GM21737 (cell line): Measurements from ENCODE around the gene ZNF574.
A peak's percentile ranks its signal among the peaks of the same experiment; 100 is the strongest.
"Not testable (repeated sequence)": the region's sequence is repeated elsewhere in the genome, so short reads cannot be mapped to it uniquely, and the experiment has no call there.

ENCODE experiments used
- ATAC-seq: cut with Tn5 transposase; IDR thresholded peaks from one replicate; pipeline ENCODE4 v1.9.1; 2021; ENCODE audit warnings: mild to moderate bottlenecking, moderate library complexity; ENCODE audit not compliant: unreplicated experiment

Gene ZNF574, protein sequence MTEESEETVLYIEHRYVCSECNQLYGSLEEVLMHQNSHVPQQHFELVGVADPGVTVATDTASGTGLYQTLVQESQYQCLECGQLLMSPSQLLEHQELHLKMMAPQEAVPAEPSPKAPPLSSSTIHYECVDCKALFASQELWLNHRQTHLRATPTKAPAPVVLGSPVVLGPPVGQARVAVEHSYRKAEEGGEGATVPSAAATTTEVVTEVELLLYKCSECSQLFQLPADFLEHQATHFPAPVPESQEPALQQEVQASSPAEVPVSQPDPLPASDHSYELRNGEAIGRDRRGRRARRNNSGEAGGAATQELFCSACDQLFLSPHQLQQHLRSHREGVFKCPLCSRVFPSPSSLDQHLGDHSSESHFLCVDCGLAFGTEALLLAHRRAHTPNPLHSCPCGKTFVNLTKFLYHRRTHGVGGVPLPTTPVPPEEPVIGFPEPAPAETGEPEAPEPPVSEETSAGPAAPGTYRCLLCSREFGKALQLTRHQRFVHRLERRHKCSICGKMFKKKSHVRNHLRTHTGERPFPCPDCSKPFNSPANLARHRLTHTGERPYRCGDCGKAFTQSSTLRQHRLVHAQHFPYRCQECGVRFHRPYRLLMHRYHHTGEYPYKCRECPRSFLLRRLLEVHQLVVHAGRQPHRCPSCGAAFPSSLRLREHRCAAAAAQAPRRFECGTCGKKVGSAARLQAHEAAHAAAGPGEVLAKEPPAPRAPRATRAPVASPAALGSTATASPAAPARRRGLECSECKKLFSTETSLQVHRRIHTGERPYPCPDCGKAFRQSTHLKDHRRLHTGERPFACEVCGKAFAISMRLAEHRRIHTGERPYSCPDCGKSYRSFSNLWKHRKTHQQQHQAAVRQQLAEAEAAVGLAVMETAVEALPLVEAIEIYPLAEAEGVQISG

DNA sequence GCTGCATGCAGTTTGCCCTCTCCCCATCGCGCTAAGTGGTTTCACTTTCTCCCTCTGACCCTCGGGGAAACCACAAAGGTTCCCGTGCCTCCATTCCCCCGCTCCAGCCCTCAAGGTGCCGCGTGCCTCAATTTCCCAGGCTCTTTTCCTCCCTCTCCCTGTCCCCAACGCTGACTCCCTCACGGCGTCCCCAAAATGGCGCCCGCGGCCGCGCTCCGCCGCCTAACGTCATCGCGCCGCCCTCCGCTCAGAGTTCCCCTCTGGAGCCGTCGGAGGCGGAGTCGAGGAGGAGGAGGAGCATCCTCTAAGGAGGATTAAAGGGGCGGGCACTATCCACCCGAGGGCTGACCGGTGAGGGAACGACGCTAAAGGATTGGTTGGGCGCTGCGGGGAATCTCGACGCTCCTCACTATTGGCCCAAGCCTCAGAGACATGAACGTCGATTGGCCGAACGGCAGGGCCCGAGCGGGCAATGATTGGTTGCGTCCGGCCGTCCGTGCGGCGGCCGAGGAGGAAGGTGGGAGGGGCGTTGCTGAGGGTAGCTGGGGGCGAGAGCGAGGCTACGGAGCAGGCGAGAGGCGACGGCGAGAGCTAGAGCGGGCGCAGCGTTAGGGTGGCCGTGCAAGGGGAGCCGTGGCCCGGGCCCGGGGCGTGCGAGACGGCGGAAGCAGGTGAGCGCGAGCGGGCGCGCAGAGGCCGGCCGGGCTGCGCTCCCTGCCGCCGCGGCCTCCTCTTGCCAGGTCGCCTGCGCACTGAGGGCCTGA, at the start of gene ZNF574:
ZNF574 (plus strand) TSS at position 551 of the 764 bp plus-strand sequence. CDS start 2,441 bp downstream, outside the sequence.
- ATAC-seq = peak; percentile 91

DNA sequence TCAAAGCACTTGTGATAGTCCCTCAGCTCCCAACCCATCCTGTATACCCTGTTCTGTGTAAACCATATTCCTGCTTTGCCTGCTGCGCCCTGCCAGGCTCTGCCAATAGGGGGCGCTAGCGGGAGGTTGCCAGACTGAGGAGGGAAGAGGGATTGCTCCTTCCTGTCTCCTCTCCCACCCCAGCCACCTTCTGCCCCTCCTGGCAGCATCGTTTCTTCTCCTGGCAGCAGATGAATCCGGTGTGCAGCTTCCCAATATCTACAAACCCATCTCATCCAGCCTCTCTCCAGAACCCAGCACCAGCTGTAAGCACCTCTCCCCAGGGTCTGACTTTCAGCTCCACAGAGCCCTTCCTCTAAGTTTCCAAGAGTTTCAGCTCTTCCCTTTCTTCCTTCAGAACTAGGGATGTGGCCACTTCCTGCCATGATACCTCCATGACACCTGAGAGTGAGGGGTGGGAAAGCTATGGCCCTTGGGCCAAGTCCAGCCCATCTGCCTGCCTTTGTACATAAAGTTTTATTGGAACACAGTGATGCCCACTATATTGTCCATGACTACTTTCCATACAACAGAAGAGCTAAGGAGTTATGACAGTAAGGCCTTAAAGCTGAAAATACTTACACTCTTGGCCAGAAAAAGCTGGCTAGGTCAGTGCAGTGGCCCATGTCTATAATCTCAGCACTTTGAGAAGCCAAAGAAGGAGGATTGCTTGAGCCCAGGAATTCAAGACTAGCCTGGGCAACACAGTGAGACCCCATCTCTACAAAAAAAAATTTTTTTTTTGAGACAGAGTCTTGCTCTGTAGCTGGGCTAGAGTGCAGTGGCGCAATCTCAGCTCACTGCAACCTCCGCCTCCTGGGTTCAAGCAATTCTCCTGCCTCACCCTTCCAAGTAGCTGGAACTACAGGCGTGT, 47.4 kb upstream of the ZNF574 start:
- no peak for ATAC-seq

DNA sequence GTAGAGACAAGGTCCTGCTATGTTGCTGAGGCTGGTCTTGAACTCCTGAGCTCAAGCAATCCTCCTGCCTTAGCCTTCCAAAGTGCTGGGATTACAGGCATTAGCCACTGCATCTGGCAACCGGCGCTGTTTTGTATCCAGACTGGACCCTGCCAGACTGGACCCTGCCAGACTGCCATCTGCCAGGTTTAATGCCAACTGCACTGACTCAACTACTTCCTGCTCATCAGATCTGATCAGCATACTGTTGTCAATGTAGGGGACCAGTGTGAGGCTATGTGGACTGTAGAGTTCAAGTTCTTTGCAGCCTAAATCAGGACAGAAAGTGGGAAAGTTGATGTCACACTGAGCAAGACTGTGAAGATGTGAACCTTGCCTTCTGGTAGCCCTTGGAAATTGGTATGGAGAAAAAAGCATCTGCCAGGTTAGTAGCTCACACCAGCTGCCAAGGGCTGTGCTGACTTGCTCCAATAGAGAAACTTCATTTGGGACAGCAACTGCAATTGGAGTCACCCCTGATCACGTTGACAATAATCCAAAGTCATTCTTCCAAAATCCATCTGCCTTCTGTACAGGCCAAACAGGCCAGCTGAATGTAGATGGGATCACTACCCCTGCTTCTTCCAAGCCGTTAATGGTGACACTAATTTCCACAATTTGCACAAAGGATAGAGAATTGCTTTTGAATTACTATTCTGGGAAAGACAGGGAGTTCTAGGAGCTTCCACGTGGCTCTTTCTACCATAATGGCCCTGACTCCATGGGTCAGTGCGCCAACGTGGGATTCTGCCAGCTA, 45.1 kb upstream of the ZNF574 start:
- no peak for ATAC-seq

DNA sequence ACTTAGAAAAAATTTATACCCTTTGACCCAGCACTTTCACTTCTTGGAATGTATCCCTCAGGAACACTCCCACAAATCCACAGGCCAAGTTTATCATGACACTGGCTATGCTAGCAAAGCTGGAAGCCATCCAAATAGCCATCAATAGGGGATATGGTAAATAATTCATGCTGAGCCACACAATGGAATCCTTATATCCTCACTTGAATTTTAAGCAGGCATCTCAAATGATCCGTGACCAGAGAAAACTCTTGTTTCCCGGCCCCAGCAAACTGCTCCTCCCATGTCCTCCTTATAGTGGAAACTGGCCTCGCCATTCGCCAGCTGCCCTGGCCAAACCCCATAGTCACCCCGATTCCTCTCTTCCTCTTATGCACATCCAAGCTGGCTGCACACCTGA, 43.5 kb upstream of the ZNF574 start:
- ATAC-seq = no peak

DNA sequence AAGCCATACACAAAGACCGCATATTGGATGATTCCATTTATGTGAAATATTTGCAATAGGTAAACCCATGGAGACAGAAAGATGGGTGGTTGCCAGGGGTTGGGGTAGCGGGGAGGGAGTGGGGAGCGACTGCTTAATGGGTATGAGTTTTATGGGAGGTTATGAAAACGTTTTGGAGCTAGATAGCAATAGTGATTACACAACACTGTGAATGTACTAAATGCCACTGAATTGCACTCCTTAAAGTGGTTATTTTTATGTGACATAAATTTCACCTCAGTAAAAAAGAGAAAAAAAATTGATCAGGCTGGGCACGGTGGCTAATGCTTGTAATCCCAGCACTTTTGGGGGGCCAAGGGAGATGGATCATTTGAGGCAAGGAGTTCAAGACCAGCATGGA, 42.6 kb upstream of the ZNF574 start:
- ATAC-seq = no peak

DNA sequence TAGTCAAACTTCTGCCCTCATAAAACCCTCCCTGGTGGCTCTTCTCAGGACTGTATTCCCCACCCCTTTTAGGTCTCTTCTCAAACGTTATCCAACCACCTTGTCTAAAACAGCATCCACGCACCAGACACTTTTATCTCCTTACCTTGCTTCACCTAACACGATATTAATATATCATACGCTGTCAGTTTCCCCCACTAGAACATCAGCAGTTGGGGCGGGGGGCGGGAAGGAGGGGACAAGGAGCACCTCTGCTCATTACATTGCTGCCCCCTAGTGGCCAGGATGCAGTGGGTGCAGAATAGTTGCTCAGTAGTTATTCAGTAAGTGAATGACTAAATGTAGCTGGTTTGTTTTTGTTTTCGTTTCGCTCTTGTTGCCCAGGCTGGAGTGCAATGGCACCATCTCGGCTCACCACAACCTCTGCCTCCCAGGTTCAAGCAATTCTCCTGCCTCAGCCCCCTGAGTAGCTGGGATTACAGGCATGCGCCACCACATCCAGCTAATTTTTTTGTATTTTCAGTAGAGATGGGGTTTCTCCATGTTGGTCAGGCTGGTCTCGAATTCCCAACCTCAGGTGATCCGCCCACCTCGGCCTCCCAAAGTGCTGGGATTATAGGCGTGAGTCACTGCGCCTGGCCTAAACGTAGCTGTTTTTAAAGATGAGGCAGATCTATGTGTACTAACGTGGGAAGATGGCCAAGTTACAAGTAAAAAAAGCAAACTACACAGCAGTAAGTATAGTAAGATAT, 41.1 kb upstream of the ZNF574 start:
- not testable (repeated sequence) for ATAC-seq

DNA sequence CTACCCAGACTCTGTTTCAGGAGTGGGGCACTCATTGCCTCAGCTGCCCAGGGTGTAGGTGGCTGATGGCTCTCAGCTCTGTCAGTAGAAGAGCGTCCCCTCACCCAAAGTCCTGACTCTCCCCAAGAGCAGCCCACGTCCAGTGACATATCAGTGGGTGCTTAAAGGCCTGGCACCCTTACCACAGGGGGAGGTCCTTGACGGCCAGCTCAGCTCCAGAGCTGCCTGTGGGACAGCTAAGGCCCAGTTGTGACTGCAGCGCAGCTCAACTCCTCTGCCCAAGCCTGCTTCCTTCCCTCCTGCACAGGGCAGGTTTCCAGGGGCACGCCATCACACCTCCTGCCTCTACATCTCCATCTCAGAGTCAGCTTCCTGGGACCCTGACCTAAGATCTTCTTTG, 38.3 kb upstream of the ZNF574 start:
- ATAC-seq = no peak

DNA sequence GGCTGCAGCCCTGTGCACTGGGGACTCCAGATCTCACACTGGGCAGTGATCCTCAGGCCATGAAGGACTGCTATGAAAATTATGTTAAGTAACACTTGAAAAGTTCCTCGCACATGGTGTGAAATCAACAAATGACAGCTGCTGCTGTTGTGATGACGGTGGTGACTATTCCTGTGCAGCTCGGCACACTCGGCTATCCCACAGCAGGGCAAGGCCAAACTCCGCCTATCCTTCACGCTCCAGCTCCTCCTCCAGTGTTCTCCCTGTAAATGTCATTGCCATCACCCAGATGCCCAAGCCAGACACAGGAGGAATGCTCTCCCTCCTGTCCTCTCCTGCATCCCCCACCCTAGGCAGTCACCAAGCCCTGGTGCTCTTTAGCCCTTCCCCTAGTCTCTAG, 37.3 kb upstream of the ZNF574 start:
- no peak for ATAC-seq

DNA sequence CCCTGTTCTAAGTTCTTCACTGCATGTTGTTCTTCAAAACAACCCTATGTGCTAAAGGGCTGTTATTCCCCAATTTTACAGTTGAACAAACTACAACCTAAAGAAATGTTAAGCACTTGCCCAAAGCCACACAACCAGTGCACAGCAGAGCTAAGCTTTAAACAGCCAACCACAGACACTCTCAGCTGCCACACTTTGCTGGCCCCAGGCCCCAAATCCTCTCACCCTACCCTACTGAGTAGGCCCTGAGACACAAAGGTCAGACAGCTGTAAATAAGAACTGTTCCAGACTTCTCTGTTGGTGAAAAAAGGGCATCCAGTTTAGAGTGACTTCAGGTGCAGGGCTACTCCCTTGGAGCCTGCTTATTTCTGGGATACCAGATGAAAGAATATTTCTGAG, 35.9 kb upstream of the ZNF574 start:
- no peak for ATAC-seq

DNA sequence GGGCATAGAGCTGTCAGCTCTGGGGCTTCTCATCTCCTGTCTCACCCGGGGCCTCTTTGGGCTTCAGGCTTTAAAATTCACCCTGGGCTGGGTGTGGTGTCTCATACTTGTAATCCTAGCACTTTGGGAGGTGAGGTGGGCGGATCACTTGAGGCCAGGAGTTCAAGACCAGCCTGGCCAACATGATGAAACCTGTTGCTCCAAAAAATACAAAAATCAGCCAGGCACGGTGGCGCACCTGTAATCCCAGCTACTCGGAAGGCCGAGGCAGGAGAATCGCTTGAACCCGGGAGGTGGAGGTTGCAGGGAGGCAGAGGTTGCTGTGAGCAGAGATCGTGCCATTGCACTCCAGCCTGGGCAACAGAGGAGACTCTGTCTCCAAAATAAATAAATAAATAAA, 35.5 kb upstream of the ZNF574 start:
- not testable (repeated sequence) for ATAC-seq

DNA sequence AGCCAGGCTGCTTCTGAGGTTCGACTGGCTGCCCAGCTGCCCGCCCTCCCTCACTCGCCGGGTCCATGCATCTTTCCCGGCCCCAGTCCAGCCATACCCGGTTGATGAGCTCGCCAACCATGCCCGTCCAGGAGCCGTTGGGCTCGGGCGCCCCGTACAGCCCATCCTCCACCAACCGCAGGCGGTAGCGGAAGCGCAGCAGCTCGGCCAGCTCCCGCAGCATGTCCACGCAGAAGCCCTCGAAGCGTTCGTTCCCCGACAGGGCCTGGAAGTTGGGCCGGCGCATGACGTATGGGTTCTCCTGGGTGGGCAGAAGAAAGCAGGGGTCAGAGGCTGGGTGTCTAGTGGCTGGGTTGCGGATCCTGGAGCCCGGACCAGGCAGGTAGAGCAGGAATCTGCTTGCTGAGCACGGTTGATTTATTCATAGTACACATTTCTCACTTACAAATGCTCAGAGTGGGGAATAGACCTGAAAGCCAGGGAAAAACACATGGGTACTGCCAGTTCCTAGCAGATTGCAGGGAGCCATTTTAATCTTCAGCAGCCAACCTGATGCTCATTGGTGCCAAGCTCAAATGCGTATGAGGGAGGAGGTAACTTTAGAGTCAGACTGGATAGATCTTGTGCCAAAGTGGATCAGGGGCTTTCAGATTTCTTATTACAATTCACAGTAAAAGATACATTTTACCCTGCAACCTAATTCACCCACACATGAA, 33.4 kb upstream of the ZNF574 start:
- no peak for ATAC-seq

DNA sequence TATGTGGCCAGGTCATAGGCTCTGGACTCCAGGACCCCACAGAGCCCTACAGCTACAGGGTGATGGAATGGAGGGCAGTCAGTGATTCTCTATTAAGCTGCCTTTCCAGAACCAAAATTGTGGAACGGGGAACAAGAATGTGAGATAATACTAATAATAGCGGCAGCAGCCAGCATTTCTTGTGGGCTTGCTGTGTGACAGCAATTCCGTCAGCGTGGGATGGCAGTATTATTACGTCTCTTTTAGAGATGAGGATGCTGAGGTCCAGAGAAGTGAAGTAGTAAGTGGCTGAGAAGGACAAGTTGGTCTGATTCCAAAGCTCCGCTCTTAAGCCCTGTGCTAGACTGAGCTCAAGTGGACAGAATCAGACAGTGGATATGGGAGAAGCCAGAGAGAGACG, 30.4 kb upstream of the ZNF574 start:
- ATAC-seq = no peak

DNA sequence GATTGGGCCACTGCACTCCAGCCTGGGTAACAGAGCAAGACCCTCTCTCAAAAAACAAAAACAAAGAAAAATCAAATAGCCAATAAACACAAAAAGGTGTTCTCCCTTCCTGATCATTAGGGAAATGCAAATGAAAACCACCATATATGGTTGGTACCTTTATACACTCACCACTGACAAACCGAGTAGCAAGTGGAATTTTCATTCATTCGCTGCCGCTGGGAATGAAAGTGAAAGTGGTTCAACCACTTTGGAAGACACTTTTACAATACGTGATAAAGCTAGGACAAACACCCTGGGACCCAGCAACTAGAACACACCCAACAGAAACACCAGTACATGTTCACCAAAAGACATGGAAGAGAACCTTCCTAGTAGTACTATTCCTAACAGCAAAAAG, 27.0 kb upstream of the ZNF574 start:
- no peak for ATAC-seq

DNA sequence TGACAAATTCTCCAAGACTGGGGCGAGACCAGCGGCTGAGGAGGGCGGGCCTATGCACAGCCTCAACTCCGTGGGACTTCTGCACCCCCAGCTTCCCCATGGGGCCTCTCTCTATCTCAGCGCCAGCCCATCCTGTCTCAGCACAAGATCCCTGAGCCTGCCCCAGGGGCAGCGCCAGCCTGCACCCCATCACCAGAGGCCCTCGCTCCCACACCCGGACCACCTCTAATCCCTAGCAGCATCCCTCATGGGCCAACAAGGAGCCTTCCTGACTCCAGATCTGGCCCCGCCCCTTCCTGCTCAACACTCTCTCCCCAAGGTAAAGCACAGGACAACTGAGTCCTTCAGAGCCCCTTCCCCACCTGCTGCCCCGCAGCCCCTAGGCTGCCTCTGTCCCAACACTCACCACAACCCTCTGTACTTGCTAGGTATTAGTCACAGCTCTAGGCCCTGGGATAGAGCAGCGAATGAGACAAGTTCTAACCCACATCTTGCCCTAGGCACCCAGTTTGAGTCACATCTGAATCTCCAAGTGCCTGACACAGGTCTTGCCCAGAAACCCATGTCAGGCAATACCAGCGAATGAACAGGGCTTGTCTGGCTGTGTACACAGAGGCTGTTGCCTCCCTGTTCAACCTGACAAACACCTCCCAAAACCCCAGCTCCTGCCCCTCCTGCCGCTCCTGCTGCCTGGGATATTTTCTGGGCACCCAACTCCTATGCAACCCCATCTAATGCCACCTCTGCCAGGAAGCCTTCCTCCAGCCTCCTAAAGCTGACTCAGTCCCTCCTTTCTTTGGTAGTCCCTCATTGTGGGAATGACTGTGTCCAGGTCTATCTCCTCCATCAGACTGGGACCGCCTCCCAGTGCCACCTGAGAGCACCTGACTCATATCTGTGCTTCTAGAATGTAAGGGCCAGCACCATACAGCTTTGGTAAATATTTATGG, 24.5 kb upstream of the ZNF574 start:
- ATAC-seq = no peak

DNA sequence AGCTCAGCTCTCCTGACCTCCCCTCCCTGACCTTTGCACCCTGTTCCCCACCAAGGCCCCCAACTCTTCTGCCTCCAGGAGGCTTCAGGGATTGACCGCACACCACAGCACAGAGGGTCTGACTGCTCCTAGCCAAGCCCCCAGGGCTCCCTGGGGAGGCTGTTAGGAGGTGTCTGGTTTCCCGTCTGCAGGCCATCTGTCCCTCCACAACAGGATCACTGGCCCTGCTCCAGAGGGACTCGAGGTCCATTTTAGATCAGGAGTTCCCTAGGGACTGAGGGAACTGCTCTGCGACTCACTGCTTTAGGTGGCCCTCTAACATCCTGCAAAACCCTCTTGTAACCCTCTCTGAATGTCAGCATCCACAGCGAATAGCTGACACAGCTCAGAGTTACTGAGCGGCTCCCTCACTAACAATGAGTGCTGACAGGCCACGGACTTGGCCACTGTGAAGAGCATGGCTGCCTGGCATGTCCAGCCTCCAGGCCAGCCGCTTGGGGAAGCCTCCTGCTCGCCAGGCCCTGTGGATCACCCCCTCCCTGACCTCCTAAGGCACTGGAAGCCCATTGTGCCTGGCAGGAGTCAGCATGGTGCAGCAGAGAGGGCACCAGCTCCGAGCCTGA, 23.6 kb upstream of the ZNF574 start:
- no peak for ATAC-seq
